Panc1 (cell line): ENCODE data around the gene SH3BP1. TPM values are rescaled to one million over a fixed set of nuclear protein-coding genes. Genes with fewer than 3 reads are reported as not detected.

Experiments
- ATAC-seq: fragments of 200-7000 bp; cut with Tn5 transposase; 2 replicates; pipeline ENCODE4 v1.9.1; 2020; ENCODE audit warnings: mild to moderate bottlenecking, moderate library complexity
- BruUV-seq: library from RNA; stranded (reverse); fragments of 400-500 nt; replicated peaks from 2 replicates; lab custom pipeline; 2021; lab: Mats Ljungman, UMichigan
- CTCF ChIA-PET: fragments of 300-600 bp; sonication (Branson Sonifier 250); formaldehyde crosslinking; loops from one replicate; lab custom pipeline; 2022; ENCODE audit warnings: antibody characterized with exemption; lab: Charles Lee
- POLR2A ChIA-PET: fragments of 300-600 bp; sonication (Branson Sonifier 250); formaldehyde crosslinking; loops from one replicate; lab custom pipeline; 2022; ENCODE audit warnings: antibody characterized with exemption; lab: Charles Lee
- DNase-seq: peaks from one replicate; pipeline ENCODE4 v3.0.0-alpha.2; 2010; ENCODE audit warnings: low read depth, low spot score
- H3K27ac ChIP-seq: 2 replicates; pipeline ENCODE4 v1.5.1; 2011; ENCODE audit warnings: mild to moderate bottlenecking, low read length, inconsistent platforms
- H3K27me3 ChIP-seq: fragments of 200-500 bp; sonication (Bioruptor generic); 2 replicates; pipeline ENCODE4 v1.6.0; 2014; ENCODE audit warnings: low read length, inconsistent platforms; ENCODE audit not compliant: control insufficient read depth, insufficient read depth
- H3K36me3 ChIP-seq: fragments of 200-500 bp; sonication (Bioruptor generic); 2 replicates; pipeline ENCODE4 v1.5.1; 2014; ENCODE audit warnings: inconsistent platforms, mild to moderate bottlenecking, low read length, moderate library complexity; ENCODE audit not compliant: control insufficient read depth, insufficient read depth
- H3K4me1 ChIP-seq: 2 replicates; pipeline ENCODE4 v1.5.1; 2011; ENCODE audit warnings: inconsistent platforms, mild to moderate bottlenecking, low read length, moderate library complexity; ENCODE audit not compliant: control insufficient read depth, insufficient read depth
- H3K4me3 ChIP-seq, 2 experiments: 2 replicates each; pipeline ENCODE4 v1.5.1; 2011 to 2012; ENCODE audit warnings: low read depth in 2 of 2, low read length in 2 of 2, mild to moderate bottlenecking in 2 of 2, inconsistent platforms in 1 of 2, moderate library complexity in 1 of 2
- H3K9me3 ChIP-seq: fragments of 200-500 bp; sonication (Bioruptor generic); 2 replicates; pipeline ENCODE4 v1.5.1; 2014; ENCODE audit warnings: low read depth, mild to moderate bottlenecking, inconsistent platforms, low read length, moderate library complexity; ENCODE audit not compliant: control insufficient read depth, insufficient read depth
- CTCF ChIP-seq: fragments of 450-650 bp; IDR thresholded peaks from 2 replicates; pipeline ENCODE4 v1.5.1; 2017; ENCODE audit warnings: mild to moderate bottlenecking
- POLR2AphosphoS5 ChIP-seq: IDR thresholded peaks from 2 replicates; pipeline ENCODE4 v1.6.1; 2012; ENCODE audit warnings: mild to moderate bottlenecking, low read depth, low read length, moderate library complexity
- SIN3A ChIP-seq: IDR thresholded peaks from 2 replicates; pipeline ENCODE4 v1.6.1; 2012; ENCODE audit warnings: low read depth, mild to moderate bottlenecking, low read length, moderate library complexity, borderline replicate concordance; ENCODE audit not compliant: insufficient read depth
- TCF7L2 ChIP-seq: IDR thresholded peaks from 2 replicates; pipeline ENCODE4 v1.6.1; 2011; ENCODE audit warnings: mild to moderate bottlenecking, low read depth, low read length, inconsistent platforms
- in situ Hi-C: cut with HindIII; loops from 2 replicates; pipeline ENCODE4 v1.10.0; 2016; ENCODE audit warnings: low sequenced_read_pairs, low pct_unique_long_range_greater_than_20kb
- intact Hi-C: fragments of 100-400 bp; cut with micrococcal nuclease; formaldehyde crosslinking; loops from one replicate; pipeline ENCODE4 v1.10.0; 2022; ENCODE audit not compliant: unreplicated experiment
- total RNA-seq: library from RNA; stranded (reverse); gene quantifications from one replicate; pipeline ENCODE4 v1.2.1, GENCODE V29; 2021; ENCODE audit not compliant: unreplicated experiment
- TF ChIP-seq, protein P1 (sequence below), 2 experiments: IDR thresholded peaks; 2 replicates each; pipeline ENCODE4 v1.6.1; 2011 to 2012; ENCODE audit warnings: low read depth in 2 of 2, control low read depth in 1 of 2, low read length in 1 of 2, mild to moderate bottlenecking in 1 of 2, moderate library complexity in 1 of 2; ENCODE audit not compliant: insufficient read depth in 1 of 2

Gene SH3BP1
- total RNA-seq, 1 experiment from 2014 or later = 6.8 TPM

DNA sequence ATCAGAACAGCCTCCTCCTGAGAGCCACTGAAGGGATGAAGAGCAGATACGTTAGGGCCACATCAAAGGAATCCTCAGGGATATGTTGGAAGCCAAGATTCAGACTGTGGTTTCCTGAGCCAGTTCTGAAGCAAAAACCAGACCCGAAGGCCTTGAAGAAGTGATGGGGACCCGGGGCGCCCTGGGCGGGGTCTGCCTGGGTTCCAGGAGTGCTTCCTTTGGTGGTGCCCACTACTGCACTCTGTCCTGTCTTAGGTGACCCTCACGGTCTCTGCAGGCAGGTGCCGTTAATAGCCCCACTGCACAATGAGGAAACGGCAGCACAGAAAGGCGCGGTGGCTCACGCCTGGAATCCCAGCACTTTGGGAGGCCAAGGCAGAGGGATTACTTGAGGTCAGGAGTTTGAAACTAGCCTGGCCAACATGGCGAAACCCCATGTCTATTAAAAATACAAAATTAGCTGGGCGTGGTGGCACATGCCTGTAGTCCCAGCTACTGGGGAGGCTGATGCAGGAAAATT lies 12.9 kb upstream of the SH3BP1 start:
- TF ChIP-seq POLR2AphosphoS5 (no peak), SIN3A (no peak), CTCF (no peak), TCF7L2 (no peak)
- TF ChIP-seq, protein P1, sequence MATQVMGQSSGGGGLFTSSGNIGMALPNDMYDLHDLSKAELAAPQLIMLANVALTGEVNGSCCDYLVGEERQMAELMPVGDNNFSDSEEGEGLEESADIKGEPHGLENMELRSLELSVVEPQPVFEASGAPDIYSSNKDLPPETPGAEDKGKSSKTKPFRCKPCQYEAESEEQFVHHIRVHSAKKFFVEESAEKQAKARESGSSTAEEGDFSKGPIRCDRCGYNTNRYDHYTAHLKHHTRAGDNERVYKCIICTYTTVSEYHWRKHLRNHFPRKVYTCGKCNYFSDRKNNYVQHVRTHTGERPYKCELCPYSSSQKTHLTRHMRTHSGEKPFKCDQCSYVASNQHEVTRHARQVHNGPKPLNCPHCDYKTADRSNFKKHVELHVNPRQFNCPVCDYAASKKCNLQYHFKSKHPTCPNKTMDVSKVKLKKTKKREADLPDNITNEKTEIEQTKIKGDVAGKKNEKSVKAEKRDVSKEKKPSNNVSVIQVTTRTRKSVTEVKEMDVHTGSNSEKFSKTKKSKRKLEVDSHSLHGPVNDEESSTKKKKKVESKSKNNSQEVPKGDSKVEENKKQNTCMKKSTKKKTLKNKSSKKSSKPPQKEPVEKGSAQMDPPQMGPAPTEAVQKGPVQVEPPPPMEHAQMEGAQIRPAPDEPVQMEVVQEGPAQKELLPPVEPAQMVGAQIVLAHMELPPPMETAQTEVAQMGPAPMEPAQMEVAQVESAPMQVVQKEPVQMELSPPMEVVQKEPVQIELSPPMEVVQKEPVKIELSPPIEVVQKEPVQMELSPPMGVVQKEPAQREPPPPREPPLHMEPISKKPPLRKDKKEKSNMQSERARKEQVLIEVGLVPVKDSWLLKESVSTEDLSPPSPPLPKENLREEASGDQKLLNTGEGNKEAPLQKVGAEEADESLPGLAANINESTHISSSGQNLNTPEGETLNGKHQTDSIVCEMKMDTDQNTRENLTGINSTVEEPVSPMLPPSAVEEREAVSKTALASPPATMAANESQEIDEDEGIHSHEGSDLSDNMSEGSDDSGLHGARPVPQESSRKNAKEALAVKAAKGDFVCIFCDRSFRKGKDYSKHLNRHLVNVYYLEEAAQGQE (IDR thresholded peaks at IDR 0.05; ENCODE audit: insufficient read depth in 1 of 2, low read depth in 2 of 2, low read length in 1 of 2) = no peak
- H3K4me3 ChIP-seq = no peak overlapping the region
- no peak overlapping the region for H3K27ac ChIP-seq
- H3K4me1 ChIP-seq = no peaks in the 10 kb centered on the region
- ChIA-PET POLR2A (no interaction called here), CTCF (interaction anchor here (1.2 kb wide), 1 partner anchor 8 kb away, joined by 3 read pairs; no protein-coding TSS in a partner anchor)
- DNase-seq = no peak
- BruUV-seq = no TSS peak
- H3K27me3 ChIP-seq = no peaks in the 10 kb centered on the region
- no peak for ATAC-seq
- in situ Hi-C loops = no loop called here
- H3K36me3 ChIP-seq = no peaks in the 10 kb centered on the region
- intact Hi-C loops = no loop called here
- no peaks in the 10 kb centered on the region for H3K9me3 ChIP-seq

DNA sequence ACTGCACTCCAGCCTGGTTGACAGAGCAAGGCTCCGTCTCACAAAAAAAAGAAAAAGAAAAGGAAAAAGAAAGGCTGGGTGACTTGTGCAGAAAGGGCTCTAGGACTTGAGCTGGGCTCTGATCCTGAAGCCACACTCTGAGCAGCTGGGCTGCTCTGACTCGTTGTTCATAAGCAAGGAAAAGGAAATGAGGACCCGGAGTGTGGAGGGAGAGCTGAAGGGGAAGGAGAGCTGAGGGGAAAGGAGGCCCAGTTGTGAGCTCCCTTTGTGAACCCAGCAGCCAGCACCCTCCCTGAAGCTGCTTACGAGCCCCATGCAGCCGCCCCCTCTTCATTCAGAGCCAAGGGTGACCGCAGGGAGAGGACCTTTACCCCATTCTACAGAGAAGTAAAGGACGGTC lies 12.3 kb upstream of the SH3BP1 start:
- TF ChIP-seq CTCF (no peak), SIN3A (no peak), TCF7L2 (no peak), POLR2AphosphoS5 (no peak)
- TF ChIP-seq, protein P1 (IDR thresholded peaks at IDR 0.05; ENCODE audit: insufficient read depth in 1 of 2, low read depth in 2 of 2, low read length in 1 of 2) = no peak
- H3K9me3 ChIP-seq = no peaks in the 10 kb centered on the region
- H3K27me3 ChIP-seq = no peaks in the 10 kb centered on the region
- no peak for ATAC-seq
- intact Hi-C loops (no loop called here), in situ Hi-C loops (no loop called here)
- CTCF ChIA-PET = no interaction called here
- H3K4me3 ChIP-seq = no peak overlapping the region
- H3K27ac ChIP-seq = no peak overlapping the region
- no peaks in the 10 kb centered on the region for H3K4me1 ChIP-seq
- POLR2A ChIA-PET = no interaction called here
- BruUV-seq = no TSS peak
- no peak for DNase-seq
- no peaks in the 10 kb centered on the region for H3K36me3 ChIP-seq
